ENCODE results near the gene ACAA2.

Gene ACAA2

DNA sequence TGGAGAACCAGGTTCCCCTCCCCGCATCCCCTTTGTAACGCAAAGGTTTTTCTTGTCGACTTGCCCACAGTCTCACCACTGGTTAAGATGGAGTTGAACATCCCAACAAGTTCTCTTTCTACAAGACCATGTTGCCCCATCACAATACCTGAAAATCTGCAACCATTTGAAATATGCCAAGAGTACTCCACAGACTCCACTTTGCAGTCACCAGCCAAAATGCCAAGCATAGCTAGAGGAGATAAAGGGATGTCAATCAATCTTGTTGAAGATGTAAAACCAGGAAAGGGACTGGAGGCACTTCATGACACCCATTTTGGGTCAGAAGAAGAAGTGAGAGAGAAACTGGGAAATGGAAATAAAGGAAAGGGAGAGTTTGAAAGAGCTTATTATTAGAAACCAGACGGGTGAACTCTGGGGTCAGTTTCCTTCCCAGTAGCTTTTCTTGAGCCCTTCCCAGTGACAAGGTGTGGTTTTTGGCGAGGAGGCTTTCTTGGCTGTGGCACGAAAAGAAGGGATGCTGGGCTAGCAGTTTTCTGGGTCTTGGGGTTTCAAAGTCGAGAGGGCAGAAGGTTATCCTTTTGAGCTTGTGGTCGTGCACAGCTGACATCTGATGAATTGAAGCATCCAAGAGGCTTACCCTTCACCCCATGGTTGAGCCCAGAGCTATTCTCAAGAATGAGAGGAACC lies 79.3 kb downstream of the ACAA2 start:
- no peak for DNase-seq

DNA sequence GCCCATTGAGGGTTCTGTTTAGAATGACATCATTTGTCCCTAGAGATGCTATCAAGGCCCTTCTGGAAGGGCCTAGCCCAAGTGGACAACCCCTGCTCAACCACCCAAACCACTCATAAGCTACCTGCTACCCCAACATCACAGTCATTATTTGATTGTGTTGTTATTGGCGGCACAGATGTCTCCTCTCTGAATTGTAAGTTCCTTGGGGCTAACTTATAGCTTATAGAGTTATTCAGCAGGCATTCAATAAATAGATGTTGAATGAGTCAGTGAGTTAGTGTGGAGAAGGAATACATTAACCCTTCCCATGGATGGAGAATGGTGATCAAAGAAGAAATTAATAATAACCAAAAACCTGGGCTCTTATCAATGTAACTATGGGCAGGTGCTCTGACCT lies 80.0 kb downstream of the ACAA2 start:
- no peak for DNase-seq

All from activated gamma-delta T cell (primary cell).